Left ventricle myocardium superior (tissue), 1 donor: ENCODE data around the gene MFSD12. TPM values are rescaled to one million over a fixed set of nuclear protein-coding genes. Genes with fewer than 3 reads are reported as not detected.

Experiments used
- ATAC-seq: fragments of 200-7000 bp; cut with Tn5 transposase; one replicate; pipeline ENCODE4 v1.9.1; 2020; ENCODE audit warnings: mild to moderate bottlenecking, moderate library complexity
- DNase-seq: peaks from one replicate; pipeline ENCODE4 v3.0.0-alpha.2; 2020
- intact Hi-C: fragments of 100-400 bp; cut with micrococcal nuclease; formaldehyde crosslinking; loops from one replicate; pipeline ENCODE4 v1.11.0; 2022
- long read RNA-seq: library from polyadenylated mRNA; unstranded; transcript quantifications from one replicate; pipeline ENCODE4 v2.0.0, GENCODE V29; 2021
- total RNA-seq: library from RNA; stranded (reverse); fragmentation: NEBNext Ultra II Directional; extraction: Animal tissue kit (Norgen Biotek cat#: 25700); gene quantifications from one replicate; pipeline ENCODE4 v1.2.1, GENCODE V29; 2021
- donor health status: DM: no; HTN: yes; CAD: no; lungs with severe emphysema.

MFSD12 gene
- total RNA-seq = 21.8 TPM
- long read RNA-seq, transcript MFSD12-201 (10 exons, 2,124 nt) = major isoform, 6 of 39 reads
- long read RNA-seq, partial matches to known transcripts = 8 of 39 reads
- long read RNA-seq, other reads (novel, unspliced or antisense) = 23 of 39 reads

GRCh38 chr19:3557461-3558248 lies at the start of gene MFSD12:
Gene MFSD12 (minus strand): TSS chr19:3557586. CDS start chr19:3557403, 183 bp downstream.
- DNase-seq = peak; percentile 97
- ATAC-seq = peak; percentile 98
- intact Hi-C loops = no loop called here

GRCh38 chr19:3606690-3607289 lies 49.4 kb upstream of the MFSD12 start, which contains the start of gene TBXA2R:
Gene TBXA2R (minus strand): TSS chr19:3606875. CDS start chr19:3600634, 6,241 bp downstream.
- peak; percentile 81 for ATAC-seq
- DNase-seq = peak; percentile 89
- intact Hi-C loops = no loop called here

- peak; percentile 12 for ATAC-seq
- intact Hi-C loops = no loop called here
- DNase-seq = peak; percentile 56
Measured at GRCh38 chr19:3606174-3606689, 48.8 kb upstream of the MFSD12 start.

- ATAC-seq (no peak), DNase-seq (no peak)
- intact Hi-C loops = no loop called here
Measured at GRCh38 chr19:3605770-3606169, 48.4 kb upstream of the MFSD12 start.

DNA sequence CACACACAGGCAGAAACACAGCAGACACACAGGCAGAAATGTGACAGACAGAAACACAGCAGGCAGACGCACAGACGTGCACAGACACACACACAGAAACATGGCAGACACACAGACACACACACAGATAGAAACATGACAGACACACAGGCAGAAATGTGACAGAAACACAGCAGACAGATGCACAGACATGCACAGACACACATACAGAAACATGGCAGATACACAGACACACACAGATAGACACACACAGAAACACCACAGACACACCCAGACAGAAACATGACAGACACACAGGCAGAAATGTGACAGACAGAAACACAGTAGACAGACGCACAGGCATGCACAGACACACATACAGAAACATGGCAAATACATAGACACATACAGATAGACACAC lies 48.0 kb upstream of the MFSD12 start:
- intact Hi-C loops = no loop called here
- ATAC-seq = no peak
- DNase-seq = no peak

- DNase-seq (no peak), ATAC-seq (no peak)
- intact Hi-C loops = no loop called here
Measured at GRCh38 chr19:3604987-3605343, 47.6 kb upstream of the MFSD12 start.

GRCh38 chr19:3604227-3604986 lies 47.0 kb upstream of the MFSD12 start:
- intact Hi-C loops = no loop called here
- ATAC-seq (no peak), DNase-seq (no peak)

GRCh38 chr19:3603121-3603811 lies 45.9 kb upstream of the MFSD12 start:
- intact Hi-C loops = no loop called here
- ATAC-seq (no peak), DNase-seq (no peak)

- DNase-seq = no peak
- ATAC-seq = no peak
- intact Hi-C loops = no loop called here
Measured at GRCh38 chr19:3601021-3601420, 43.6 kb upstream of the MFSD12 start.

DNA sequence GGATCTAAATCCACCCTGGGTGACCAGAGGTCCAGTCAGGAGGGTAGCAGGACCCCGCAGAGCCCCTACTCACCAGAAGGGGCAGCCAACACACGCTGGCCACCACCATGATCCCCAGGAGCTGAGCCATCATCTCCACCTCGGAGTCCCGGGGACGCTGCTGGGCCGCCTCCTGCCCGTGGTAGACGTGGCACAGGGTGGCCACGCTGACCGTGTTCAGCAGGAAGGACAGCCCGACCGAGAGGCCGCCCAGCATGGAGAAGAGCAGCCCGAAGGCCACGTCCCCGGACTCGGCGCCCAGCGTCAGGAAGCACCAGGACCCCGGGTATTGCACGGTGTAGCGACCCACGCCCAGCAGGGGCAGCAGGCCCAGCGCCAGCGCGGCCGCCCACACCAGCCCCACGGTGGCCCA lies 42.4 kb upstream of the MFSD12 start:
- DNase-seq = no peak
- intact Hi-C loops = no loop called here
- no peak for ATAC-seq

- ATAC-seq (no peak), DNase-seq (no peak)
- intact Hi-C loops = no loop called here
Measured at GRCh38 chr19:3595521-3596061, 38.2 kb upstream of the MFSD12 start.

DNA sequence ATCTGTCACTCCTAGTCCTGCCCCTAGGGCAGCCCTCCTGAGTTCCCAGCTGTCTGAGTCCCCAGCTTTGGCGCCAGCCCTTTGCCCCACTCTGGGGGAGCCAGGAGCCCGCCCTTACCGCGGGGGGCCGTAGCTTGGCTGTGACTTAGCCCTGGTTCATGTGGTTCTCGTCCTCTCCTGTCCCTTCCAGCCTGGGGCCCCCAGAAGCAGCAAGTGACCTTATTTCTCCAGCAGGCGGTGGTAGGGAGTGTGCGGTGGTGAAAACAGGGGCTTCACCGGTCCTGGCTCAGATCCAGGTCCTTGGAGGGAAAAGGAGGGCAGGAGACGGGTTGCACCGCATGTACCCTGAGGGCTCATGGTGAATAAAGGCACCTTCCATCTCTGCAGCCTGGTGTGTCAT lies 35.8 kb upstream of the MFSD12 start:
- DNase-seq (no peak), ATAC-seq (no peak)
- intact Hi-C loops = no loop called here

DNA sequence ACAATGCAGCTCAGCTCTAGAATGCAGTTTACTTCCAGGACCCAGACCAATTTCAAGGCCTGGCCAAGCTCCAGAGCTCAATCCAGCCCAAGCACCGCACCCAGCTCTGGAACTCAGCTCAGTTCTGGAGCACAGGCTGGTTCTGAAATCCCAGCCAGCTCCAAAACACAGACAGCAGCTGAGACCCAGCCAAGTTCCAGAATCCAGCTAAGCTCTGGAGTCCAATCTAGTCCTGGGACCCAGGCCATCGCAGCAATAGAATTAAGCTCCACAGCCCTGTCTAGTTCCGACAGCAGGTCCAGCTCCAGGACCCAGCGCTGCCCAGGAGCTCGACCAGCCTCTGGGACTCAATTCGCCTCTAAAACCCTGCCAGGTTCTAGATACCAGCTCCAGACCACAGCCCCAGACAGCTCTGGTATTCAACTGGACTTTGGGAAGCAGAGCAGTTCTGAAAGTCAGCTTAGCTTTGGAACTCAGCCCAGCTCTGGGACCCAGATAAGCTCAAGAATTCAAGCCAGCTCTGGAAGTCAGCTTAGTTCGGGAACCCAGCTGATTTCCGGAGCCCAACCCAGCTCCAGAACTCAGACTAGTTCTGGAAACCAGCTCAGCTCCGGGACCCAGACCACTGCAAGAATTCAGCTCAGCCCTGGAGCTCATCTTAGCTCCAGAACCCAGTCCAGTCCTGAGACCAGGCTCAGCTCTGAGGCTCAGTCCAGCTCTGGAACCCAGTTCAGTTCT lies 34.7 kb upstream of the MFSD12 start:
- peak; percentile 70 for ATAC-seq
- no peak for DNase-seq
- intact Hi-C loops = no loop called here

DNA sequence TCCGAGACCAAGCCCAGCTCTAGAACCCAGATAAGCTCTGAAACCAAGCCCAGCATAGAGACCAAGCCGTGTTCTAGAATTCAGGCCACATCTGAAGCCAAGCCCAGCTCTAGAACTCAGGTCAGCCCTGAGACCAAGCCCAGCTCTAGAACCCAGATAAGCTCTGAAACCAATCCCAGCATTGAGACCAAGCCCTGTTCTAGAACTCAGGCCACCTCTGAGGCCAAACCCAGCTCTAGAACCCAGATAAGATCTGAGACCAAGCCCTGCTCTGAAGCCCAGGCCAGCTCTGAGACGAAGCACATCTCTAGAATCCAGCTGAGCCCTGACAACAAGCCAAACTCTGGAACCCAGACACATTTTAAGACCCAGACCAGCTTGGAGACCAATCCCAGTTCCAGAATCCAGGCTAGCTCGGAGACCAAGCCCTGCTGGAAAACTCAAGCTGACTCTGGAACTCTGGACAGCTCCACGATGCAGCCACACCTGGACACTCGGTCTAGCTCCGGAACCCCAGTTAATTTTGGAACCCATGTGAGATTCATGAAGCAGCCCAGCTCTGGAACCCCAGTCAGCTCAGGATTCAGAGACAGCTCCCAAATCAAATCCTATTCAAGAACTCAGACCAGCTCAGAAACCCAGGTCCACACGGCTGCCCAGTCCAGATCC lies 33.7 kb upstream of the MFSD12 start:
- intact Hi-C loops = no loop called here
- DNase-seq (no peak), ATAC-seq (no peak)

- no peak for DNase-seq
- no peak for ATAC-seq
- intact Hi-C loops = no loop called here
Measured at GRCh38 chr19:3589949-3590348, 32.6 kb upstream of the MFSD12 start.

- no peak for ATAC-seq
- intact Hi-C loops = no loop called here
- no peak for DNase-seq
Measured at GRCh38 chr19:3589439-3589838, 32.1 kb upstream of the MFSD12 start.

DNA sequence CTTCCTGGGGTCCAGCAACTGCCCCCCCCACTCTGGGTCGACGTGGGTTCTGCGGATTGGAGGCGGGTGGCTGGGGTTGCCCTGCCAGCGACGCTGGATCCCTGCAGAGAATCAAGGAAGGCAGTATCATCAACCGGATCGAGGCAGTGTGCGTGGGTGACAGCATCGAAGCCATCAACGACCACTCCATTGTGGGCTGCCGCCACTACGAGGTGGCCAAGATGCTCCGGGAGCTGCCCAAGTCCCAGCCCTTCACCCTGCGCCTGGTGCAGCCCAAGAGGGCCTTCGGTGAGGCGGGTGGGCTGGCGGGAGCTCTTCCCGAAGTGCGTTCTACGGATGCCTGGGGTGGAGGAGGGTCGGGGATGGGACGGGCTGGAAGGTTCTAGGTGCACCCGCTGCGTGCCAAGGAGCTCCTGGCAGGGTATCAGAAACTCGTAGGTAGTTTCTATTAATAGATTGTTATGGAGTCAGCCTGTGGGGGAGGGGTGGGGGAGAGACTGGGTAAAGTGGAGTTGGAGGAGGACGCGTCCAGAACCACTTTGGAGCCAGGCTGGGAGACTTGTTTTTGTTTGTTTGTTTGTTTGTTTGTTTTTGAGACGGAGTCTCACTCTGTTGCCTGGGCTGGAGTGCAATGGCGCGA lies 29.4 kb upstream of the MFSD12 start:
- intact Hi-C loops = no loop called here
- DNase-seq = no peak

More for the DNA sequence above, 29.4 kb upstream of the MFSD12 start:
- ATAC-seq = peak; percentile 69
